GM21526 (cell line): ENCODE measurements around the gene LYPD5.
"Not testable (repeated sequence)": the region's sequence is repeated elsewhere in the genome, so short reads cannot be mapped to it uniquely, and the experiment has no call there.

ENCODE experiments used
- ATAC-seq: cut with Tn5 transposase; IDR thresholded peaks from one replicate; pipeline ENCODE4 v1.9.1; 2021; ENCODE audit warnings: moderate library complexity; ENCODE audit not compliant: unreplicated experiment, low FRiP score

The LYPD5 gene

DNA sequence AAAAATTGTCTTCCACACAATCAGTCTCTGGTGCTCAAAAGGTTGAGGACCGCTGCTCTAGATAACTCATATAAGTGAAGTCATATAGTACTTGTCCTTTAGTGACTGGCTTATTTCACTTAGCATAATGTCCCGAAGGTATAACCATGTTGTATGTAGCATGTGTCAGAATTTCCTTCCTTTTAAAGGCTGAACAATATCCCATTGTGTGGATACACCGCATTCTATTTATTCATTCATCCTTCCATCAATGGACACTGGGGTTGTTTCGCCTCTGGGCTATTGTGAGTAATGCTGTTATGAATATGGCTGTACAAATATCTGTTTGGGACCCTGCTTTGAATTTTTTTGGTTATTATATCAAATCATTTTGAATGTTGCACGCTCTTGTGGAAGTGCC is 4.6 kb upstream of the LYPD5 start:
- ATAC-seq, result no peak

DNA sequence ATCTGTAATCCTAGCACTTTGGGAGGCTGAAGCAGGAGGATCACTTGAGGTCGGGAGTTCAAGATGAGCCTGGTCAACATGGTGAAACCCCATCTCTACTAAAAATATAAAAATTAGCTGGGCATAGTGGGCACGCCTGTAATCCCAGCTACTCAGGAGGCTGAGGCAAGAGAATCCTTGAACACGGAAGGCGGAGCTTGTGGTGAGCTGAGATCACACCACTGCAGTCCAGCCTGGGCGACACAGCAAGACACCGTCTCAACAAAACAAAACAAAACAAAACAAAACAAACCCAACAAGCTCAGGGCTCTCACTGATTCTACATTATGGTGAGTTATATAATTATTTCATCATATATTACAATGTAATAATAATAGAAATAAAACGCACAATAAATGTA is 4.2 kb upstream of the LYPD5 start:
- ATAC-seq, result not testable (repeated sequence)

DNA sequence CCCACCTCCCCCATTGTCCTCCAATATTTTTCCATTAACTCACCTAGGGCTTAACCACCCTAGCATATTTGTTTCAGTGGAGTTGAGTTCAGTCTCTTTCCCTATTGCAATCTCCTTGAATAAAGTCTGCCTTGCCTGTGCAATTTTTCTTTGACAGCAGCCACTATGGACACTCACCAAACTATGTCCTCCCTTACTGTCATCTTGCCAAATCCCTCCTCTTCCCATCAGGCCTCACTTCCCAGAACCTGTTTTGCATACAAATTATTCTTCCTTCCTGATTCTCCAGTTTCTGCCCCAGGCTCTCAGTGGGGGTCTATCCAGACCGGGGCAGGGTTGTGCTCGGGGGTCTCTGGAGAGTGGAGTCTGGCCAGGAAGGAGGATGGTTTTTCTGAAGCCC is 2.2 kb upstream of the LYPD5 start:
- no peak for ATAC-seq

DNA sequence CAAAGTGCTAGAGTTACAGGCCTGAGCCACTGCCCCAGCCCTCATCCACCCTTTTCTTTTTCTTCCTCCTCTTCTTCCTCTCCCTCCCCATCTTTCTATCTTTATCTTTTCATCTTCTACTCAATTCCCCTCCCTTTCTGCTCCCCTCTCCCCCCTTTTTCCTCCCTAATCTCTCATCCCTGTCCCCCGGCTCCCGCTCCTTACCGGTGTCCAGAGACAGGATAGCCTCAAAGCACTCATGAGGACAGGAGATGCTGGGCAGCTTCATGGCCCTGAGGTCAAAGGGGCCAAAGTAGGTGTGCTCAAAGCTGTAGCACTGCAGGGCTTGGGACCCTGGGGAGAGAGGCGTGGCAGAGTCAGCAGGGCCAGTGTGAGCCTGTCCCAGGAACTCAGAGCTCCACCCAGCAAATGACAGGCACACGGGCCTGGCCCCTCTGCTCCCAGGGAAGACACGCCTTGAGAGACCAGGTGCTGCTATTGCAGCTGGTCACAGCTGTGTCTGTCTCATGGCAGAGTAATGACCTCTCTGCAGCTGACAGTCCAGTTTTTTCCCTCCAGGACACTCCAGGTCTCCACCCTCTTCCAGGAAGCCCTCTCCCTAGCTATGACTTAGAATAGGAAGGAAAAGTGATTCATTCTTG is 2.6 kb downstream of the LYPD5 start:
- no peak for ATAC-seq

DNA sequence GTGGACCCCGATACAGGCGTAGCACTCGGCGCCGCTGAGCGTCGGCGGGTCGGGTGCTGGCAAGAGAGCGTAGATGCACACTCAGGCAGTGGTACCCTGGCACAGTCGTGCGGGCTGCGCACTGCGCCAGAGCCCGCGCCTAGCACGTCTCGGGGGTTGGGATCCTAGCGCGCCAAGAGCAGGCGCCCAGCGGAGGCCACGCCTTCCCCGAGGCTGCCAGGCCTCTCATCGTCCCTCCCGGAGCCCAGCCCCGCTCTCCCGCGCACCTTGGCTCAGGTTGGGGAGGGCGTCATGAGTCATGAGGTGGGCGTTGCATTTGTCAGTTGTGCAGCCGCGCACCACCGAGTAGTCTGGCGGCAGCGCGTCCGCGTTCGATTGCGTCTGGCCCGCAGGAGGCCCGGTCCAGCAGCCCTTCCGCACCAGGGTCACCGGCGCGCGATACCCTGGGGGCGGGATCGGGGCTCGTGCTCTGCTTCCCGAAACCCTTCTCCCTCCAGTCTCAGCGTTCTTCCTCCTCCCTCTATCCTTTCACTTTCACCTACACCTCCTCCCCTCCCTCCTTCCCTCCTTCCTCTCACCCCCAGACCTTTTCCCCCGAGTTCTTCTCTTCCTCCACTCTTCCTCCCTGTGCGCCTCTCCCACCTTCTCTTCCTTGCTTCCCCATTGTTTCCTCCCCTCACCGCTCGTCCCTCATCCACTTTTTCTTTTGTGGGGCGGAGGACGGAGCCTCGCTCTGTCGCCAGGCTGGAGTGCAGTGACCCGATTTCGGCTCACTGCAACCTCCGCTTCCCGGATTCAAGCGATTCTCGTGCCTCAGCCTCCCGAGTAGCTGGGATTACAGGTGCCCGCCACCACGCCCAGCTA is 3.5 kb downstream of the LYPD5 start:
- ATAC-seq, result no peak

DNA sequence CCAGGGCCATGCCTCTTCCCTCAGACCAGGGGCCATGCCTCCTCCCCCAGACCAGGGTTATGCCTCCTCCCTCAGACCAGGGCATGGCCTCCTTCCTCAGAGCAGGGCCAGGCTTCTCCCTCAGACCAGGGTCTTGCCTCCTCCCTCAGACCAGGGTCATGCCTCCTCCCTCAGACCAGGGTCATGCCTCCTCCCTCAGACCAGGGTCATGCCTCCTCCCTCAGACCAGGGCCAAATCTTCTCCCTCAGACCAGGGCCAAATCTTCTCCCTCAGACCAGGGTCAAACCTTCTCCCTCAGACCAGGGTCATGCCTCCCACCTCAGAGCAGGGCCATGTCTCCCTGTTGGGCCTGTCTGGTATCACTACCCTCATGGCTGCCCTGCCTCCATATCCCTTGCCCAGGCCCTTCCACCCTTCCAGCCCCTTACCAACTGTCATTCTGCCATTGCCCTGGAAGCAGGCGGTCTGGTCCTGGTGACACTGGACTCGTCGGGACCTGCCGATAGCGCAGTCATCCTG is 4.2 kb downstream of the LYPD5 start:
- ATAC-seq, result no peak

DNA sequence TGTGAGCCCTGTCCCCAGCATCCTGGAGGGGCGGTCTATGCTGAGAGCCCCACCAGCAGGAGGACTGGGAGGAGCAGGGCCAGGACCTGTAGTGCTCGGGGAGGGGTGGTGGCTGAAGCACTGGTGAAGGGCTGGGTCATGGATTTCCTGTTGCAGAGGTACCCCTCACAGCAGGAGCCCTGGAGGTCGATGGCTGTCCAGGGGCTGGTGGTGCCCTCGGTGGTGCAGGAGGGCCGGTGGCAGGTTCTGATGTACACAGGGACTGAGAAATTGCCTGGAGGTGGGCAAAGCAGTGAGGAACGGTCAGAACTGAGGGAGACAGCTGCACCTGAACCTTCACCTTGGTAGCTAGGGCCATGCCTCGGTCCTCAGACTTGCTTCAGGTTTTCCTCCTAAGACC is 4.7 kb downstream of the LYPD5 start:
- no peak for ATAC-seq

DNA sequence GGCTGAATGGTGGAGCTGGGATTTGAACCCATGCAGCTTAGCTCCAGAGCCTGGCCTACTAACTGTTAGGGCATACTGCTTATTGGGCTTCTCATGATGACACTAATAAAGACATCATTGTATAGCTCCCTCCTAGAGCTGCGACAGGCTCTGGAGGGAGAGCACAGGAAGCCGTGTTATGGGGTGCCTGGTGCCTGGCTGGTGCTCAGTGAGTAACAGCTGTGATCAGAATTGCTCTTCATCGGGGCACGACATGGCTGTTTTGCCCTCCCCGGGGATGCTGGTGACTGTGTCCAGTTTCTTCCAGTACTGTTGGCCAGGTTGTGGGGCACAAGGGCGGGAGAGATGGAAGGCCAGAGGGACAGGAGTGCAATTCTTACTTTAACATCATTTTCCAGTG is 5.1 kb downstream of the LYPD5 start:
- no peak for ATAC-seq

DNA sequence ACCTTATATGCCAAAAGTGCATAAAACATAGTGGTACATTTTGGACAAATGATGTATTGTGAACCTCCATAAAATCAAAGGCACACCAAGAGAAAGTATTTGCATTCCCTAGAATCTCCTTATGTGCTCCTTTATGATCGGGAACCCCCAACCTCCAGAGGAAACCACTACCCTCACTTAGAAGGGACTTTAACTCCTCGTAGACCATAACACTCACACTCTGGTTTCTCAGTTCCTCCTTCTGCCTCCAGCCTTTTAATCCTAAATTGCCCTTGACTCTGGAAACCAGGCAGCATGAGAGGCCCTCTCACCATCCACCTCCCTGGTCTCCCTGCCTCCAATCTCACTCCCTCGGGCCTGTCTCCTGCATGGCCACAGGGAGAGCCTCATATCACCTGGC is 11.7 kb downstream of the LYPD5 start:
- no peak for ATAC-seq

DNA sequence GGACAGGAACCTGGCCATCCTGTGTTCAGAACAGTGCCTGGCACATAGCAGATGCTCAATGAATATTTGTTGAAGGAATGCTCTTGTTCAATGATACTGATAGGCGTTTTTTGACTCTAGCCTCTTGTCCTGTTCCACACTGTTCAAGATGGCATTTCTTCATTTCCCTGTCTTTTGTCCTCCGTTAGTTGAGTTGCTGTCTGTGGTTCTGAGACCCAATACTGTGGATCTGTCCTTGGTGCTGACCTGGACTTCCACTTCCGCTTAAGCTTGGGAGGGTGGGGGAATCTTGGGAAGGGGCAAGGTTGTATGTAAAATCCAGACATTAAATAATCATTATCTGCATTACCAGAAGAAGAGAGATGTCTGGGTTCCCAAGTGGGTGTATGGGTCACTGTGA is 13.2 kb downstream of the LYPD5 start:
- ATAC-seq, result no peak

DNA sequence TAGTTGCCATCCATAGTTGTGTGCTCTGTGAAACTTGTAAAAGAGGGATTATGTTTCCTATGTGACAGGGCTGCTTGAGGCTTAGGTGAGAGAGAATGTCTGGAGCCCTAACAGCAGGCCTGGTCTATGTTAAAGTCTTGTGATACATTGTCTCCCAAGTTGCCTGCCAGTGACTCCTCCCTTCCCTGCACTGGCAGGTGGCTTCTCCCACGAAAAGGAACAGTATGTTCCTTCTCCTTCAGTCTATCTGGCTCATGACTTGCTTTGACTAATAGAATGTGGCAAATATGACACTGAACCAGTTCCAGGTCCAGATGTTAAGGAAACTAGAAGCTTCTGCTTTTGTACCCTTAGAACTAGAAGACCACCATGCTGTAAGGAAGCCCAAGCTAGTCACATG is 15.6 kb downstream of the LYPD5 start:
- ATAC-seq, result no peak

DNA sequence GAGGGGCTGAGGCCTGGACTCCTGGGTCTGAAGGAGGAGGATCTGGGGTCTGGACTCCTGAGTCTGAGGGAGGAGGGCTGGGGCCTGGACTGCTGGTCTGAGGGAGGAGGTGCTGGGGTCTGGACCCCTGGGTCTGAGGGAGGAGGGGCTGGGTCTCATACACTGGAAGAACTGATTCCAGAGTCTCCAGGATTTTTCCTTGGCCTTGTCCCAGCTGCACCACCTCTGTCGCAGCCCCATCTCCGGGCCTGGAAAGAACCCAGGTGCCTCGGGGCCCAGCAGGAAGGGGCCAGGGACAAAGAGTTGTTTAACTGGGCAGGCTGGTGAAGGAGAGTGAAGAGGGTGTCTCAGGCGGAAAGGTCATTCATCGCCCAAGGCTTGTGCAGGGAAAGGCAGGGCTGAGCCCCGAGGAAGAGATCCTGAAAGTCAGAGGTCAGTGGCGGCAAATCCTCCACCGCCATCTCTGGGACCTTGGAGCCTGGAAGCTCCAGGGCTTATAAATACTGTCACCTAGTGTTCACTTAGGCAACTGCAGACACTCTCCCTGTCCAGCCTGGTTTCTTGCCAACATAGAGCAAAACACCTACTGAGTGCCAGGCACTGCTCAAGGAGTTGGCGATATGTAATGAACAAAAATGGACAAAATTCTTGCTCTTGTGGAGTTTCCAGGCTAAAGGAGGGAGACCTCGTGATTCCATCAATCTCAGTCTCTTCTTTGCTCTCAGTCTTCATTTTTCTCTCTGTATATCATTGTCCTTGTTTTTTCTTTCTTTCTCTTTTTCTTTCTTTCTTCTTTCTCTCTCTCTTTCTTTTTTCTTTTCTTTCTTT is 17.1 kb downstream of the LYPD5 start:
- ATAC-seq, result no peak

DNA sequence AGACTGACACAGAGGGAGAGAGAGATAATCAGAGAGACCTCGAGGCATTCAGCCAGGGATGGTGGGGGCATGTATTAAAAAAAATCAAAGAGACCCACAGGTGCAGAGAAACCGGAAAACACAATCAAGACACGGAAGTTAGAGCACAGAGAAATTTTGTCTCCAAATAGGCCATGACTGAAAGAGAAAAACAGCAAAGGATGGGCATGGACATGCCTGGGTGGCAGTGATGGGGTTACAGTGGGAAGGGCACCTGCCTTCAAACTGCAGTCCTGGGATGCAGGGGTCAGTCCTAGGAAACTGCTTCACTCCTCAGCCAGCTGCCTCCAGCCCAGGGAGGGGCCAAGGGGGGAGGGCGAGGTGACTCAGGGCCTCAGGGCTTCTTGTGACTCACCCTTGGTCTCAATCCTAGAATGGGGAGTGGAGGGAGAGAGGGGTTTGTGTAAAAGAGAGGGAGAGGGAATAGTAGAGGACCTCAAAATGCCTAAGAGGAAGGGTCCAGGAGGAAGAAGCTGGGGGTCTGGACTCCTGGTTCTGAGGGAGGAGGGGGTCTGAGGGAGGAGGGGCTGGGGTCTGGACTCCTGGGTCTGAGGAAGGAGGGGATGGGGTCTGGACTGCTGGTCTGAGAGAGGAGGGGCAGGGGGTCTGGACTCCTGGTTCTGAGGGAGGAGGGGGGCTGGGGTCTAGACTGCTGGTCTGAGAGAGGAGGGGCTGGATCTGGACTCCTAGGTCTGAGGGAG is 17.8 kb downstream of the LYPD5 start:
- ATAC-seq, result no peak

DNA sequence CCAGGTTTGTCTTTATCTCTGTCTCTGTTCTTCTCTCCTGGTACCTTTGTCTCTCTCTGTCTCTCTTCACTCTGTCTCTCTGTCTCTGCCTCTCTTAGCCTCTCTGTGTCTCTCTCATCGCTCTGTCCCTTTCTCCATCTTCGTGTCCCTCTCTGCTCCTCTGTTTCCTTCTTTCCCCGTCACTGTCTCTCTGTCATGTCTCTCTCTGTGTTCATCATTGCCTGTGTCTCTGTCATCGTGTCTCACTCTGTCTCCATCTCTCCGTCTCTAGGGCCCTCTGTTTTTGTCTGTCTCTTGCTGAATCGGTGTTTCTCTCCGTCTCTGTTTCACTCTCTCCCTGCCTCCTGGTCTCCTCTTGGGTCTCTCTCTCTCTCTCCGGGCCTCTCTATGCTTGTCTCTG is 18.6 kb downstream of the LYPD5 start:
- no peak for ATAC-seq

DNA sequence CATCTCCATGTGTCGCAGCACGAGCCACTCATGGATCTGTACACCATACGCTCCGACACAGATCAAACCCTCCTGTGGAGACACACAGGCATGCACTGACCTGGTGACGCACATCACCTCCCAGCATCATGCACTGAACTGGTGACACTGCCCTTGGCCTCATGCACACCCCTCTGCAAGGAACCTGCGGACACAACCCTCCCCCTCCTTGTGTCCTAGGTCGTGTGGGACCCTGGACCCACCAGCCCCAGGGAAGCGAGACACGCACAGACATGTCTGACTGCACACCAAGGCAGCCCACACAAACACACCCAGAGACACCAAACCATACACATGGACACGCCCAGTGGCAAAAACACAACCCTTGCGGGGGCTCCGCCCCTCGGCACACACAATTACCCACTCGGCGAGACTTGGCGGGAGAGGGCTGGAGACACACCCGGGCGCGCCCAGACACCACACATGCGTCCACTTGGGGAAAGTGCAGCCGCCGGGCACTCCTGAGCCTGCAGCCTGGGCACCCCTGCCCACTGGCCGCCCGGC is 19.5 kb downstream of the LYPD5 start:
- ATAC-seq, result no peak

DNA sequence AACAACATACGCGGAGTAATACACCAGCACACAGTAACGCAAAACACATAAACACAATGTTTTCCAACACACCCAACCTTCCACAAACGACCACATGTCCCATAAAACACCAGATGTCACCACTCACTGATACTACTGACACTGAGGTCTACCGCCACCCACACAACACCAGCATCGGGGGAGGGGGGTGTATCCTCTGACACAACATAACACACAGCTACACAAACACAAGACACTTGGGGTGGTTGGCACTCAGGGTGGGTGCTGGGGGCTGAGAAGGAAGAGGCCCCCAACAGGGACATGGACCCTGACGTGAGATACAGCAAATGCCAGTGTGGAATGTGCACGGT is 20.0 kb downstream of the LYPD5 start:
- ATAC-seq, result no peak

DNA sequence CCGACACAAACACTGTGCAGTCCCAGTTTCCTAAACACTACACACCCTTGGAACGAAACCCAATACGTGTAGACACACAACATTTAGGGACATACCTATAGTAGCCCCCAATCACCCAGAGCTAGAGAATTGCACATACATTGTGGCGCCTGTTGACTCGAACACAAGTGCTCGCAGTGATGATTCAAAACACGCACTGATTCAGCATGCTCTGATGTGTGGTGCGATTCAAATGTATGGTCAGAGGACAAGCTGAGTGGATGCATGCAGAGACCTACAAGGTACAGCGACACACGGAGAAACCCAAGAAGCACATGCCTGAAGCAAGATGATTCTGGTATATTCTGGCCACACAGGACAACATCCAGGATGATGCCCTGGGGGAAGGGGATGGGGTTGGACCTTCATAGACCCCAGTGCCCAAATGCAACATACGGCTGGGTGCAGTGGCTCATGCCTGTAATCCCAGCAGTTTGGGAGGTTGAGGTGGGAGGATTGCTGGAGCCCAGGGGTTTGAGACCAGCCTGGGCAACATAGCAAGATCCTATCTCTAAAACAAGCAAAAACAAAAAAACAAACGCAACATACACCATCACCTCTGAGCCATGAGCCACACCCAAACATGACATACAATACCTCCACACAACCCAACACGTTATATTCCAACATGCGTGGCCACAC is 20.5 kb downstream of the LYPD5 start:
- no peak for ATAC-seq

DNA sequence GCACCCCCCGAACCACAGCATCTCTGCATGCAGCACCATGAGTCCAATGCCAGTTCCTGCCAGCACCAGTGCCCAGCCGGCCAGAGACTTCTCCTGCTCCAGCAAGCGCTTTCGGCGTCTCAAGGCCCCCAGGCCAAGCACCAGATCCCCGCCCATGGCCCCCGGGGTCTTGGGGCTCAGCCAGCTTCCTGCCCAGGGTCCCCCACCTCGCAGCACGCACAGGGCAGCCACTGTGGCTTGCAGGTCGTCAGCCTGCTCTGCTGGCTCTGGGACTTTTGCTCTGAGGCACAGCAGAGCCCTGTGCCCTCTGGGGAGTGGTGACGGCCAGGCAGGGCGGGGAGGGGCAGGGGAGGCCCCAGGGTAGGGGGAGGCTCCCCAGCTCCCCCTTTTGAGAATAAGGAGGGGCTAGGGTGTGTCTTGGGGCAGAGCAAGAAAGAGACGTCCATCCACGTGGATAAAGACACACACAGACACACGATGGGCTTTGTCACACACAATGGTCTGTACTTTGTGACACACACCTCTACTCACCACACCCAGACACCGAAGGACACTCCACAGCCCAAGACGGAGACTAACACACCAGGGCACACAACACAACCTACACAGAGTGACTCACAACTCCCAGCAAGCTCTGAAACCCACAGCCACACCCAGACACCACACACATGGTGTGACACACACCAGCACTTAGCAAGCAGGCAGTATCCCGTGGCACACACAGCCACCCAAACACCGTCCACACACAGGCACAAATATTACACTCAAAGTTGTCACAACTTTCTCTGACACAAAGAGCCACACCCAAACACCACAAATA is 21.3 kb downstream of the LYPD5 start, which contains the start of gene KCNN4:
Gene KCNN4 (minus strand): TSS at position 268 of the 820 bp plus-strand sequence. CDS start 112 bp downstream, at position 156.
- no peak for ATAC-seq

DNA sequence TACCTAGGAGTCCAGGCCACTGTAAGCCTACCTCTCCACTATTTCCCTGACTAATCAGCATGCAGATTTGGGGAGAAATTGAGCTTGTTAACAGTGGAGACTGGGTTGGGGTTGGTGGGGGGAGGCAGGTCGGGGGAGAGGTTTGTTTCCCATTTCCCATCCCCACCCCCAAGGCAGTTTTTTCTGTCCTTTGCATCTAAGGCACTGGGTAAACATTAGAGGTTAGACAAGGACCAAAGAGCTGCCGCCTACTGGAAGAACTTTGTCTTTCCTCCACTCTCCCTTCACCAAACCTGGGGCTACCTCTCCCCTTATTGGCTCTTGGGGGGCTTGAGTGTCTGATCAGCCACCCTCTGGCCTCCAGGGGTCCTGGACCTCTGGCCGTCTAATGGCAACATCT is 22.4 kb downstream of the LYPD5 start:
- no peak for ATAC-seq
